Breast epithelium (tissue), 4 donors: Measurements from ENCODE around the gene TMC8. TPM values are rescaled to one million over a fixed set of nuclear protein-coding genes. Genes with fewer than 3 reads are reported as not detected.

Experiments
- DNase-seq, 2 donors: peaks; one replicate each; pipeline ENCODE4 v3.0.0-alpha.2; 2019; ENCODE audit warnings: low spot score in 2 of 2
- H3K27ac ChIP-seq, 2 donors: fragments of 200-600 bp; sonication (generic) in 1 of 2; one replicate each; pipeline ENCODE4 v1.5.1; 2016 to 2019; ENCODE audit warnings: mild to moderate bottlenecking in 1 of 2
- H3K27me3 ChIP-seq, 2 donors: fragments of 200-600 bp; sonication (generic) in 1 of 2; one replicate each; pipeline versions ENCODE4 v1.5.1 to v1.6.0; 2017 to 2019; ENCODE audit warnings: control low read depth in 1 of 2, mild to moderate bottlenecking in 1 of 2
- H3K36me3 ChIP-seq: fragments of 200-600 bp; one replicate; pipeline ENCODE4 v1.5.1; 2019
- H3K4me1 ChIP-seq, 2 donors: fragments of 200-600 bp; sonication (generic); one replicate each; pipeline ENCODE4 v1.5.1; 2016 to 2019; ENCODE audit warnings: control low read depth in 1 of 2
- H3K4me3 ChIP-seq, 3 donors: fragments of 200-600 bp; sonication (generic); 1 replicate in 2 of 3; 2 replicates in 1 of 3; pipeline ENCODE4 v1.5.1; 2016 to 2019; ENCODE audit warnings: mild to moderate bottlenecking in 3 of 3, moderate library complexity in 2 of 3
- H3K9me3 ChIP-seq, 2 donors: fragments of 200-600 bp; sonication (generic) in 1 of 2; one replicate each; pipeline ENCODE4 v1.5.1; 2016 to 2019; ENCODE audit warnings: control low read depth in 1 of 2
- POLR2A ChIP-seq: fragments of 450-650 bp; IDR thresholded peaks from one replicate; pipeline ENCODE4 v1.6.1; 2016; ENCODE audit warnings: antibody characterized with exemption, mild to moderate bottlenecking, moderate library complexity
- POLR2AphosphoS5 ChIP-seq, 3 donors: sonication (generic); formaldehyde crosslinking; IDR thresholded peaks; one replicate each; pipeline ENCODE4 v1.6.1; 2017; ENCODE audit warnings: antibody characterized with exemption in 3 of 3
- intact Hi-C: fragments of 100-400 bp; cut with DNase I; formaldehyde crosslinking; loops from one replicate; pipeline ENCODE4 v1.15.1; 2023; ENCODE audit warnings: low total_unique reads
- total RNA-seq, 3 donors: library from RNA; depleted of rRNA; stranded (reverse); fragments of >200 nt; gene quantifications; one replicate each; pipeline ENCODE4 v1.1.0, GENCODE V29; 2016
- TF ChIP-seq, protein P1 (sequence below), 3 donors: fragments of 450-650 bp; IDR thresholded peaks; one replicate each; pipeline ENCODE4 v1.5.1; 2016 to 2017; ENCODE audit warnings: antibody characterized with exemption in 3 of 3, mild to moderate bottlenecking in 3 of 3, moderate library complexity in 3 of 3

TMC8 gene
- total RNA-seq, 3 donors from 2014 or later: 4.2 to 9.9 (median 8.8) TPM

DNA sequence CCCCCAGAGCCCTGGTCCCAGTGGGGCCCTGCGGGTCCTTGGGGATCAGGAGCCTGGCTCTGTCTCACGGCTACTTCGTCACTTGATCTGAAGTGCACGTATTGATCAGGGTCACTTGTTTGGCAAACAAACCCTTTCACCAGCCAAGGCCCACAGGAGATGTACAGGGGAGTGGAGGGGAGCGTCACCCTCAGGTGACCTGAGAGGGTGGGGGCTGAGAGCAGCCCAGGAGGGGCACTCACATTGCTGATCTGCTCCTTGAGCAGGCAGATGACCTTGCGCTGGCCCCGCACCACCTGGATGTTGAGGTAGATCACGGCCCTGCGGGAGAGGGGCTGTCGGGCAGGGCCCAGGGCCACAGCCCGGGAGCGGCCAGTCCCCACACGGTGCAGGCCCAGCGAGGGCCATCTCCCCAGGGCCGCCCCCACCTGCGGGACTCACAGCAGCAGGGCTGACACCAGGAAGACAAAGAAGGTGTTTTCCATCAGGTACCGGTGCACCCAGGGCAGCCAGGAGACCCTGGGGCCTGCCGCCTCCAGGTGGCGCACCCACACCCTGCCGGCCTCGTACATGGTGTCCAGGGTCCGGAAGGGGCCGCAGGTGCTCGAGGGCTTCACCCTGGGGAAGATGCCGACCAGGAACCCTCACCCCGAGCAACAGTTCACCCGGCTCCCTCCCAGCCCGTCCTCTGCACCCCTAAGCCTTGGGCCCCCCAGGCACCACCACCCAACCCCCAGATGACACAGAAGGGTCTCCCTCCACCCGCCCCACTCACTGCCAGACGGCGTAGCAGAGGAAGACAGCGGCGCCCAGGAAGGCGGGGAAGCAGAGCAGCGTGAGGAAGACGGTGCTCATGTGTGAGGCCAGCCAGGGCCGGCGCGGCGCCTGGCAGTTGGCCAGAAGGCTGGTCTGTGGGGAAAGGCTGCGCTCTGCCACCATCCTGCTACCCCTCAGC, 13.3 kb upstream of the TMC8 start:
- Histone ChIP-seq H3K27ac (no peak overlapping the region), H3K4me1 (no peaks in the 10 kb centered on the region), H3K4me3 (peak overlapping the region in 1 of 3 donors; percentile 39), H3K36me3 (no peaks in the 10 kb centered on the region), H3K27me3 (no peaks in the 10 kb centered on the region), H3K9me3 (no peaks in the 10 kb centered on the region)
- intact Hi-C loops: loop anchor here (10.0 kb wide), 1 partner anchor 57 kb away; no protein-coding TSS in a partner anchor
- DNase-seq: no peak
- TF ChIP-seq POLR2A: no peak
- no peak for TF ChIP-seq POLR2AphosphoS5 (IDR thresholded peaks at IDR 0.05)
- TF ChIP-seq, protein P1, sequence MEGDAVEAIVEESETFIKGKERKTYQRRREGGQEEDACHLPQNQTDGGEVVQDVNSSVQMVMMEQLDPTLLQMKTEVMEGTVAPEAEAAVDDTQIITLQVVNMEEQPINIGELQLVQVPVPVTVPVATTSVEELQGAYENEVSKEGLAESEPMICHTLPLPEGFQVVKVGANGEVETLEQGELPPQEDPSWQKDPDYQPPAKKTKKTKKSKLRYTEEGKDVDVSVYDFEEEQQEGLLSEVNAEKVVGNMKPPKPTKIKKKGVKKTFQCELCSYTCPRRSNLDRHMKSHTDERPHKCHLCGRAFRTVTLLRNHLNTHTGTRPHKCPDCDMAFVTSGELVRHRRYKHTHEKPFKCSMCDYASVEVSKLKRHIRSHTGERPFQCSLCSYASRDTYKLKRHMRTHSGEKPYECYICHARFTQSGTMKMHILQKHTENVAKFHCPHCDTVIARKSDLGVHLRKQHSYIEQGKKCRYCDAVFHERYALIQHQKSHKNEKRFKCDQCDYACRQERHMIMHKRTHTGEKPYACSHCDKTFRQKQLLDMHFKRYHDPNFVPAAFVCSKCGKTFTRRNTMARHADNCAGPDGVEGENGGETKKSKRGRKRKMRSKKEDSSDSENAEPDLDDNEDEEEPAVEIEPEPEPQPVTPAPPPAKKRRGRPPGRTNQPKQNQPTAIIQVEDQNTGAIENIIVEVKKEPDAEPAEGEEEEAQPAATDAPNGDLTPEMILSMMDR (IDR thresholded peaks at IDR 0.05): peak in 2 of 3 donors; percentile 24

DNA sequence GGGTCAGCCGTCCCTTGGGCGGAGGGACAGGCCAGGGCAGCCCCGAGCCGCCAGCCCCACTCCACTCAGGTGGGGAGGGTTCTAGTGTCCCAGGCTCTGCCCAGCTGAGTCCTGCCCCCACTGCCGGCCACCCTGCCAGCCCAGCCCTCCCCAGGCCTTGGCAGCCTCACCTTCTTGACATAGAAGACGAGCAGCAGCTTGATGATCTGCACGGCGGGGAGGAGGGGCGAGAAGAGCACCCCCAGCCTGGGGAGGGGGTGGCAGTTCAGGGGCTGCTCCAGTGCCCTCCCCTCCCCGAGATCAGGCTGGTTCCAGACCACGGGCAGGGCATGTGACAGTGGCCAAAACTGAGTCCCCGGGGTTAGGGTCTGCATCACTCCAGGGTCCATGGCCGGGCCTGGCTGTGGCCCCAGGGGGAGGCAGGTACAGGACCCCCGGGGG, 11.8 kb upstream of the TMC8 start:
- intact Hi-C loops: loop anchor here (10.0 kb wide), 1 partner anchor 56 kb away; no protein-coding TSS in a partner anchor
- Histone ChIP-seq H3K4me1 (no peaks in the 10 kb centered on the region), H3K27ac (no peak overlapping the region), H3K27me3 (no peaks in the 10 kb centered on the region), H3K4me3 (no peak overlapping the region), H3K9me3 (no peaks in the 10 kb centered on the region), H3K36me3 (no peaks in the 10 kb centered on the region)
- no peak for DNase-seq
- no peak for TF ChIP-seq POLR2AphosphoS5 (IDR thresholded peaks at IDR 0.05)
- TF ChIP-seq, protein P1 (IDR thresholded peaks at IDR 0.05): no peak
- no peak for TF ChIP-seq POLR2A

DNA sequence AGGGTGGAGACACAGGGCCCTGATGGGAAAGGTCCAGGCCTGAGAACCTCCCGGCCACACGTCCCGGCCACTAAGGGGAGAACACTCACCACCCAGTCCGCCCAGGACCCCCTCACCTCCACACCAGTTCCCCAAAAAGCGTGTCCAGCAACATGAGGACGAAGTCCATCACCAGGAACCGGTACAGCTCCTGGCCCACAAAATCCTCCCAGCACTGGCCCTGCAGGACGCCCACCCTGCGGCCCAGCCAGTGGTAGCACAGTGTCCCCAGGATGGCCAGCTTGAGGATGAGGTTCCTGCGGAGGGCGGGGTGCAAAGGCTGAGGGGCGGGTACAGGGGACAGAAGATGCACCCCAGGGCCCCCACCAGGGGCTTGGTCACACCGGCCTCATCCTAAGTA, 10.0 kb upstream of the TMC8 start:
- DNase-seq: no peak
- H3K27ac ChIP-seq: no peak overlapping the region
- H3K4me1 ChIP-seq: no peaks in the 10 kb centered on the region
- TF ChIP-seq, protein P1 (IDR thresholded peaks at IDR 0.05): no peak
- no peak for TF ChIP-seq POLR2AphosphoS5 (IDR thresholded peaks at IDR 0.05)
- no peak for TF ChIP-seq POLR2A
- no peaks in the 10 kb centered on the region for H3K9me3 ChIP-seq
- no peak overlapping the region for H3K4me3 ChIP-seq
- no peaks in the 10 kb centered on the region for H3K27me3 ChIP-seq
- intact Hi-C loops: no loop called here
- H3K36me3 ChIP-seq: peaks cover 3% of the 10 kb centered on the region

DNA sequence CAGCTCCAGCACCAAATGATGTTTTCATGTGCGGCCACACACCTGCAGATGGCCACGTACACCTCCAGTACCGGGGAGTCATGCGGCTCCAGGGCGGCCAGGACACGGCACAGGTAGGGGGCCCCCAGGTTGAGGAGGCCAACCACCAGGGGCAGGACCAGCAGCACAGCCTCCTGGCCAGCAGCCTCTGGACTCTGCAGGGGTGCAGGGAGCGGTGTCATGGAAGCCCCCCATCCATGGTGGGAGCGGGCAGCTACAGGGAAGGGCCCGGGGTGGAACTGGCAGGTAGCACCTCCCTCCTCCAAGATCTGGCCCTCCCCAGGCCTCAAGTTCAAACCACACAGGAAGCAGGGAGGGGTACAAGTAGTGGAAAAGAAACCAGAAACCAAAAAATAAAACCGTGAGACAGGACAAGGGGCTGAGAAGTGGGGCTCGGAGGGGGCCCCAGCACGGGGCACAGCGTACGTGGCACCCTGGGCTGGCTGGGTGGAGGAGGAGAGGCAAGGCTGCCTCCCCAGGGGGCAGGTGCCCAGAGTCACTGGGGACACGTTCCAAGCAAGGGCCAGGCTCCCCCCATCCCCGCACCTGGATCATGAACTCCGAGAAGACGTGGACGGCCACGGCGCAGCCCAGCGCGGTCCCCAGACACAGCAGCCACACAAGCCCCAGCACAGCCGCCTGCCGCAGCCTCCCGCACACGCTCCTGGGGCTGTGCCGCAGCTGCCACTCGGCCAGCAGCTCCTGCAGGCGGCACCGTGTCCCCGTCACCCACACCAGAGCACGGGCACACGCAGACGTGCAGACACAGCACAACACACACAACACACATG, 9.4 kb upstream of the TMC8 start:
- TF ChIP-seq POLR2A (no peak), POLR2AphosphoS5 (IDR thresholded peaks at IDR 0.05) (no peak)
- TF ChIP-seq, protein P1 (IDR thresholded peaks at IDR 0.05): no peak
- no peak overlapping the region for H3K27ac ChIP-seq
- intact Hi-C loops: no loop called here
- H3K36me3 ChIP-seq: peaks cover 3% of the 10 kb centered on the region
- H3K9me3 ChIP-seq: no peaks in the 10 kb centered on the region
- no peaks in the 10 kb centered on the region for H3K4me1 ChIP-seq
- no peak for DNase-seq
- H3K27me3 ChIP-seq: no peaks in the 10 kb centered on the region
- H3K4me3 ChIP-seq: no peak overlapping the region
